Spleen (tissue), 11 donors: ENCODE measurements around the gene SEC24D. TPM values are rescaled to one million over a fixed set of nuclear protein-coding genes. Genes with fewer than 3 reads are reported as not detected.
A peak's percentile ranks its signal among the peaks of the same experiment; 100 is the strongest.

Source experiments
- DNase-seq: peaks from one replicate; pipeline ENCODE4 v3.0.0-alpha.2; 2020
- H3K27ac ChIP-seq, 8 donors: fragments of 200-600 bp; sonication (generic) in 7 of 8; 1 replicate in 4 of 8; 2 replicates in 4 of 8; pipeline versions ENCODE4 v1.5.0 to v1.8.0; 2016 to 2021; ENCODE audit warnings: inconsistent platforms in 4 of 8, mild to moderate bottlenecking in 4 of 8, moderate library complexity in 1 of 8
- H3K27me3 ChIP-seq, 7 donors: fragments of 200-600 bp; sonication (generic) in 6 of 7; replicated peaks in 1 of 7; 1 replicate in 4 of 7; 2 replicates in 3 of 7; pipeline versions ENCODE4 v1.5.0 to v1.8.0; 2016 to 2021; ENCODE audit warnings: inconsistent platforms in 3 of 7, mild to moderate bottlenecking in 1 of 7
- H3K36me3 ChIP-seq, 6 donors: fragments of 200-600 bp; sonication (generic) in 5 of 6; 1 replicate in 4 of 6; 2 replicates in 2 of 6; pipeline versions ENCODE4 v1.5.0 to v1.8.0; 2016 to 2021; ENCODE audit warnings: inconsistent platforms in 2 of 6
- H3K4me1 ChIP-seq, 6 donors: fragments of 200-600 bp; sonication (generic) in 5 of 6; 1 replicate in 3 of 6; 2 replicates in 3 of 6; pipeline versions ENCODE4 v1.5.0 to v1.8.0; 2016 to 2021; ENCODE audit warnings: inconsistent platforms in 3 of 6
- H3K4me3 ChIP-seq, 8 donors: fragments of 200-600 bp; sonication (generic) in 7 of 8; 1 replicate in 4 of 8; 2 replicates in 4 of 8; pipeline versions ENCODE4 v1.5.0 to v1.8.0; 2016 to 2021; ENCODE audit warnings: inconsistent platforms in 4 of 8, mild to moderate bottlenecking in 4 of 8, moderate library complexity in 2 of 8
- H3K9me3 ChIP-seq, 8 donors: fragments of 200-600 bp; sonication (generic) in 7 of 8; 1 replicate in 4 of 8; 2 replicates in 4 of 8; pipeline versions ENCODE4 v1.5.0 to v1.8.0; 2016 to 2021; ENCODE audit warnings: inconsistent platforms in 4 of 8
- CTCF ChIP-seq, 11 experiments: fragments of 200-600 bp in 7 of 11; fragments of 450-650 bp in 4 of 11; sonication (generic) in 4 of 11; IDR thresholded peaks in 8 of 11; conservative IDR thresholded peaks in 3 of 11; 1 replicate in 7 of 11; 2 replicates in 4 of 11; pipeline versions ENCODE4 v1.4.0 to v1.8.0; 2016 to 2021; ENCODE audit warnings: antibody characterized with exemption in 11 of 11, inconsistent platforms in 4 of 11, mild to moderate bottlenecking in 1 of 11
- POLR2A ChIP-seq, 3 donors: fragments of 450-650 bp; IDR thresholded peaks; one replicate each; pipeline ENCODE4 v1.5.1; 2017; ENCODE audit warnings: antibody characterized with exemption in 3 of 3, mild to moderate bottlenecking in 1 of 3
- POLR2AphosphoS5 ChIP-seq, 3 donors: sonication (generic); formaldehyde crosslinking; IDR thresholded peaks; one replicate each; pipeline ENCODE4 v1.5.1; 2017; ENCODE audit warnings: antibody characterized with exemption in 3 of 3
- WGBS, 5 donors: extraction: QIAGEN DNeasy Blood & Tissue Kit in 3 of 5; methylation state at CpG; one replicate each; pipeline versions ENCODE4 v1.1.5 to v1.1.7; 2013 to 2018; 5-methylcytosine and 5-hydroxymethylcytosine counted together
- intact Hi-C: fragments of 100-400 bp; cut with DNase I; formaldehyde crosslinking; loops from one replicate; pipeline ENCODE4 v1.15.0; 2023; ENCODE audit warnings: low total_unique reads
- polyA plus RNA-seq, 3 donors: library from polyadenylated mRNA; stranded (reverse); fragments of 200-250 nt; gene quantifications; one replicate each; pipeline ENCODE4 v1.2.1, GENCODE V29; 2013
- total RNA-seq, 7 donors: library from RNA; depleted of rRNA in 3 of 7; stranded (reverse); fragments of >200 nt in 3 of 7; fragmentation: NEBNext Ultra II Directional in 4 of 7; extraction: Animal tissue kit (Norgen Biotek cat#: 25700) in 4 of 7; gene quantifications; one replicate each; pipeline versions ENCODE4 v1.1.0 to v1.2.1, GENCODE V29; 2016 to 2021
- donor health status: healthy with polysubstance abuse.
- donor health status: DM: no; HTN: no; CAD: no; lungs with moderate emphysema.
- donor health status: DM: no; HTN: no; CAD: no.
- donor health status: Bipolar disorder and iron deficiency.
- donor health status: healthy.
- donor health status: DM: no; HTN: no; CAD: no.
- donor health status: DM: yes; HTN: yes; CAD: no.

Gene SEC24D
- total and polyA plus RNA-seq, 10 donors: 5.2 to 75.8 (median 55.2) TPM

GRCh38 chr4:118817178-118817930 lies 18.6 kb downstream of the SEC24D start:
- 96 to 98% (median 97%) methylated on average over 4 of the region's 4 CpGs for WGBS, 5 donors

GRCh38 chr4:118816538-118817177 lies 19.3 kb downstream of the SEC24D start:
- intact Hi-C loops: no loop called here
- DNase-seq: no peak
- no peak overlapping the region for H3K4me3 ChIP-seq
- H3K4me1 ChIP-seq: no peaks in the 10 kb centered on the region
- no peak for TF ChIP-seq CTCF (IDR thresholded peaks at IDR 0.05 in 8 of 11, conservative IDR thresholded peaks at IDR 0.05 in 3 of 11)
- TF ChIP-seq POLR2AphosphoS5 (IDR thresholded peaks at IDR 0.05): no peak
- TF ChIP-seq POLR2A (IDR thresholded peaks at IDR 0.05): no peak
- 0 to 87% (median 59%) methylated on average over 1 of the region's 1 CpG for WGBS, 5 donors
- no peak overlapping the region for H3K27ac ChIP-seq
- H3K27me3 ChIP-seq: no peaks in the 10 kb centered on the region
- H3K36me3 ChIP-seq: peaks cover 2 to 68% (median 39%) of the 10 kb centered on the region in 6 donors
- H3K9me3 ChIP-seq: no peaks in the 10 kb centered on the region

More at GRCh38 chr4:118817178-118817930, 18.6 kb downstream of the SEC24D start:
- intact Hi-C loops: no loop called here
- TF ChIP-seq CTCF (IDR thresholded peaks at IDR 0.05 in 8 of 11, conservative IDR thresholded peaks at IDR 0.05 in 3 of 11): no peak
- no peak for TF ChIP-seq POLR2A (IDR thresholded peaks at IDR 0.05)
- no peak for TF ChIP-seq POLR2AphosphoS5 (IDR thresholded peaks at IDR 0.05)
- H3K9me3 ChIP-seq: no peaks in the 10 kb centered on the region
- peaks cover 2 to 68% (median 36%) of the 10 kb centered on the region in 6 donors for H3K36me3 ChIP-seq
- no peak overlapping the region for H3K27ac ChIP-seq
- DNase-seq: no peak
- H3K4me1 ChIP-seq: peaks cover 0 to 3% (median 0%) of the 10 kb centered on the region in 6 donors
- H3K27me3 ChIP-seq: no peaks in the 10 kb centered on the region
- H3K4me3 ChIP-seq: no peak overlapping the region

- H3K4me1 ChIP-seq: peaks cover 0 to 7% (median 0%) of the 10 kb centered on the region in 6 donors
- H3K27me3 ChIP-seq: no peaks in the 10 kb centered on the region
- no peak overlapping the region for H3K27ac ChIP-seq
- DNase-seq: no peak
- intact Hi-C loops: no loop called here
- peaks cover 2 to 75% (median 49%) of the 10 kb centered on the region in 6 donors for H3K36me3 ChIP-seq
- H3K4me3 ChIP-seq: no peak overlapping the region
- TF ChIP-seq POLR2A (IDR thresholded peaks at IDR 0.05) (no peak), POLR2AphosphoS5 (IDR thresholded peaks at IDR 0.05) (no peak), CTCF (IDR thresholded peaks at IDR 0.05 in 8 of 11, conservative IDR thresholded peaks at IDR 0.05 in 3 of 11) (no peak)
- WGBS, 5 donors: 95 to 98% (median 96%) methylated on average over 3 of the region's 3 CpGs
- H3K9me3 ChIP-seq: no peaks in the 10 kb centered on the region
Observed at GRCh38 chr4:118814891-118815290, 21.0 kb downstream of the SEC24D start.

GRCh38 chr4:118814058-118814457 lies 21.9 kb downstream of the SEC24D start:
- WGBS, 5 donors: 70 to 79% (median 75%) methylated on average over 4 of the region's 4 CpGs
- H3K36me3 ChIP-seq: peaks cover 2 to 84% (median 56%) of the 10 kb centered on the region in 6 donors
- no peaks in the 10 kb centered on the region for H3K9me3 ChIP-seq
- H3K27me3 ChIP-seq: no peaks in the 10 kb centered on the region
- peak overlapping the region in 1 of 8 donors; percentile 7 for H3K27ac ChIP-seq
- TF ChIP-seq POLR2A (IDR thresholded peaks at IDR 0.05): no peak
- TF ChIP-seq POLR2AphosphoS5 (IDR thresholded peaks at IDR 0.05): peak in 1 of 3 donors; percentile 18
- DNase-seq: no peak
- H3K4me3 ChIP-seq: no peak overlapping the region
- peaks cover 0 to 7% (median 0%) of the 10 kb centered on the region in 6 donors for H3K4me1 ChIP-seq
- intact Hi-C loops: no loop called here
